K562 (cell line): ENCODE data around the gene QRICH1. TPM values are rescaled to one million over a fixed set of nuclear protein-coding genes. Genes with fewer than 3 reads are reported as not detected.
A peak's percentile ranks its signal among the peaks of the same experiment; 100 is the strongest.

Experiments
- CBX2 ChIP-seq: fragments of 200-600 bp; sonication (generic); IDR thresholded peaks from one replicate; pipeline ENCODE4 v1.6.1; 2012; ENCODE audit warnings: mild to moderate bottlenecking, low read length, inconsistent platforms; ENCODE audit not compliant: insufficient read depth, poor library complexity, severe bottlenecking
- CREB1 ChIP-seq, 2 experiments: sonication (generic) in 1 of 2; formaldehyde crosslinking in 1 of 2; IDR thresholded peaks; 2 replicates each; pipeline versions ENCODE4 v1.6.1 to v1.8.0; 2012 to 2022; ENCODE audit warnings: inconsistent platforms in 1 of 2, mild to moderate bottlenecking in 1 of 2, missing genetic modification reagents in 1 of 2, moderate library complexity in 1 of 2
- ESRRA ChIP-seq: fragments of 450-650 bp; IDR thresholded peaks from 2 replicates; pipeline ENCODE4 v1.6.1; 2014; ENCODE audit warnings: low read depth, mild to moderate bottlenecking, moderate library complexity, borderline replicate concordance
- JUND ChIP-seq, 2 experiments: IDR thresholded peaks; 2 replicates in 1 of 2; 3 replicates in 1 of 2; pipeline ENCODE4 v1.6.1; 2011; ENCODE audit warnings: borderline replicate concordance in 2 of 2, low read depth in 2 of 2, low read length in 2 of 2, improper control_type of control experiment in 1 of 2, missing biosample characterization in 1 of 2, missing genetic modification characterization in 1 of 2, missing genetic modification reagents in 1 of 2
- MNT ChIP-seq, 2 experiments: fragments of 450-650 bp; conservative IDR thresholded peaks; 2 replicates each; pipeline ENCODE4 v1.6.1; 2017; ENCODE audit warnings: mild to moderate bottlenecking in 2 of 2, moderate library complexity in 2 of 2
- NRF1 ChIP-seq, 2 experiments: fragments of 450-650 bp; IDR thresholded peaks in 1 of 2; conservative IDR thresholded peaks in 1 of 2; 2 replicates each; pipeline ENCODE4 v1.6.1; 2014; ENCODE audit warnings: mild to moderate bottlenecking in 2 of 2
- PCBP1 ChIP-seq: fragments of 200-400 bp; formaldehyde crosslinking; IDR thresholded peaks from 2 replicates; pipeline ENCODE4 v1.6.1; 2018; ENCODE audit warnings: mild to moderate bottlenecking, low read depth, low read length; ENCODE audit not compliant: poor library complexity, severe bottlenecking
- PHTF2 ChIP-seq: fragments of 250-450 bp; sonication (Bioruptor Pico); IDR thresholded peaks from 2 replicates; pipeline ENCODE4 v1.5.0; 2021; ENCODE audit warnings: mild to moderate bottlenecking
- POLR2AphosphoS5 ChIP-seq: IDR thresholded peaks from 2 replicates; pipeline ENCODE4 v1.6.1; 2011; ENCODE audit warnings: mild to moderate bottlenecking, low read depth, low read length, moderate library complexity; ENCODE audit not compliant: control insufficient read depth, insufficient read depth
- RBBP5 ChIP-seq: fragments of 200-600 bp; sonication (generic); IDR thresholded peaks from 2 replicates; pipeline ENCODE4 v1.6.1; 2012; ENCODE audit warnings: borderline replicate concordance, mild to moderate bottlenecking, low read length, control low read depth, inconsistent platforms; ENCODE audit not compliant: insufficient read depth, poor library complexity, severe bottlenecking
- SIN3A ChIP-seq, 2 experiments: fragments of 150-350 bp in 1 of 2; IDR thresholded peaks; 2 replicates each; pipeline ENCODE4 v1.6.1; 2011 to 2016; ENCODE audit warnings: borderline replicate concordance in 2 of 2, low read depth in 2 of 2, low read length in 2 of 2, mild to moderate bottlenecking in 2 of 2, moderate library complexity in 2 of 2; ENCODE audit not compliant: control insufficient read depth in 1 of 2
- SMARCA4 ChIP-seq: fragments of 450-650 bp; IDR thresholded peaks from 2 replicates; pipeline ENCODE4 v1.6.1; 2016
- TAF7 ChIP-seq: fragments of 450-650 bp; IDR thresholded peaks from 2 replicates; pipeline ENCODE4 v1.6.1; 2016; ENCODE audit warnings: missing genetic modification characterization, missing compliant biosample characterization
- THRA ChIP-seq: fragments of 450-650 bp; IDR thresholded peaks from 2 replicates; pipeline ENCODE4 v1.6.1; 2017; ENCODE audit warnings: mild to moderate bottlenecking, moderate library complexity
- VEZF1 ChIP-seq: fragments of 200-800 bp; sonication (Bioruptor generic); IDR thresholded peaks from 2 replicates; pipeline ENCODE4 v1.6.1; 2017; ENCODE audit warnings: missing genetic modification characterization, missing compliant biosample characterization
- ZFX ChIP-seq: sonication (generic); formaldehyde crosslinking; IDR thresholded peaks from 2 replicates; pipeline ENCODE4 v1.8.0; 2022; ENCODE audit warnings: mild to moderate bottlenecking, missing genetic modification reagents, moderate library complexity
- ZNF184 ChIP-seq: sonication (generic); formaldehyde crosslinking; IDR thresholded peaks from 2 replicates; pipeline ENCODE4 v1.5.0; 2020; ENCODE audit warnings: missing genetic modification reagents
- ZNF263 ChIP-seq: sonication (generic); formaldehyde crosslinking; IDR thresholded peaks from 2 replicates; pipeline ENCODE4 v1.8.0; 2022; ENCODE audit warnings: mild to moderate bottlenecking, missing genetic modification reagents, borderline replicate concordance
- ZNF282 ChIP-seq: sonication (generic); formaldehyde crosslinking; IDR thresholded peaks from 2 replicates; pipeline ENCODE4 v1.8.1; 2023; ENCODE audit warnings: missing genetic modification reagents
- ZNF311 ChIP-seq: fragments of 250-450 bp; sonication (Bioruptor Pico); IDR thresholded peaks from 2 replicates; pipeline ENCODE4 v1.4.0; 2020; ENCODE audit warnings: mild to moderate bottlenecking, moderate library complexity
- ZNF41 ChIP-seq: fragments of 250-450 bp; sonication (Bioruptor Pico); conservative IDR thresholded peaks from 2 replicates; pipeline ENCODE4 v1.4.0; 2020; ENCODE audit warnings: mild to moderate bottlenecking
- ZNF766 ChIP-seq: fragments of 200-800 bp; sonication (Bioruptor generic); conservative IDR thresholded peaks from 2 replicates; pipeline ENCODE4 v1.6.1; 2016; ENCODE audit warnings: missing genetic modification characterization, missing compliant biosample characterization
- polyA plus RNA-seq, 8 experiments: library from polyadenylated mRNA; depleted of rRNA in 4 of 8; stranded (reverse) in 5 of 8; unstranded in 3 of 8; fragments of >200 nt; fragmentation: Nextera tagmentation in 2 of 8; fragmentation: Illumina TruSeq in 1 of 8; extraction: Ambion mirVana in 2 of 8; extraction: Trizol in 1 of 8; gene quantifications; 2 replicates each; pipeline versions ENCODE4 v1.2.1 to v1.2.3, GENCODE V29; 2011 to 2014; ENCODE audit warnings: inconsistent platforms in 1 of 8, missing spikeins in 1 of 8
- total RNA-seq, 7 experiments: library from RNA; depleted of rRNA in 6 of 7; stranded (reverse); fragments of >200 nt in 6 of 7; fragmentation: Illumina TruSeq in 2 of 7; extraction: Trizol in 2 of 7; gene quantifications; 2 replicates each; pipeline versions ENCODE4 v1.2.1 to v1.2.3, GENCODE V29; 2011 to 2021; ENCODE audit warnings: low replicate concordance in 1 of 7

Gene QRICH1
- total and polyA plus RNA-seq, 9 of the 15 experiments (the other 6 are each of a cell fraction or from before 2014, with no cell fraction given): 20.1 to 99.2 (median 56.7) TPM

GRCh38 chr3:49132437-49133225, 38.8 kb upstream of the QRICH1 start, which contains the start of gene LAMB2 (continued):
- TF ChIP-seq ZNF263 (CRISPR knock-in tag): 0 out of 2 replicates have a peak, but pooled peaks have one; percentile 49
- TF ChIP-seq ZNF311 (CRISPR knock-in tag): no peak
- TF ChIP-seq POLR2AphosphoS5: no peak
- TF ChIP-seq ZNF41 (CRISPR knock-in tag): no peak
- TF ChIP-seq CREB1 (IDR thresholded peaks at IDR 0.05): no peak
- TF ChIP-seq CREB1 (CRISPR knock-in tag; IDR thresholded peaks at IDR 0.05): peak; percentile 23; the same call in 1 of the 2 replicates
- TF ChIP-seq NRF1 (conservative IDR thresholded peaks at IDR 0.05 in 1 of 2, IDR thresholded peaks at IDR 0.05 in 1 of 2): no peak
- no peak for TF ChIP-seq PHTF2
- TF ChIP-seq RBBP5: no peak
- no peak for TF ChIP-seq SIN3A (IDR thresholded peaks at IDR 0.05; ENCODE audit: borderline replicate concordance in 2 of 2, control insufficient read depth in 1 of 2, low read depth in 2 of 2, low read length in 2 of 2)
- no peak for TF ChIP-seq SMARCA4
- no peak for TF ChIP-seq JUND (IDR thresholded peaks at IDR 0.05; ENCODE audit: borderline replicate concordance, low read depth, low read length)
- no peak for TF ChIP-seq JUND (tag; IDR thresholded peaks at IDR 0.05; ENCODE audit: borderline replicate concordance, low read depth, low read length)
- peak; percentile 16; the same call in 1 of the 2 replicates for TF ChIP-seq ESRRA
- no peak for TF ChIP-seq ZNF184 (CRISPR knock-in tag)
- TF ChIP-seq ZNF282 (CRISPR knock-in tag): no peak
- TF ChIP-seq ZNF766: no peak
- TF ChIP-seq CBX2: no peak
- TF ChIP-seq VEZF1 (CRISPR knock-in tag): peak; percentile 12; the same call in 1 of the 2 replicates
- TF ChIP-seq ZFX (CRISPR knock-in tag): peak; percentile 57
- TF ChIP-seq TAF7 (tag): no peak
- TF ChIP-seq PCBP1: no peak
- no peak for TF ChIP-seq THRA
- TF ChIP-seq MNT (conservative IDR thresholded peaks at IDR 0.05): 0 out of 4 replicates have a peak, but pooled peaks of 1 of the 2 experiments have one; percentile 29
